Parathyroid adenoma (tissue), 2 donors: Measurements from ENCODE around the gene FCER2.

Experiments
- H2AFZ ChIP-seq: fragments of 300-600 bp; sonication (generic); one replicate; pipeline ENCODE4 v1.7.0; 2017; ENCODE audit warnings: antibody characterized with exemption, mild to moderate bottlenecking
- H3K27ac ChIP-seq: fragments of 300-600 bp; sonication (generic); one replicate; pipeline ENCODE4 v1.7.0; 2017
- H3K27me3 ChIP-seq: fragments of 300-600 bp; sonication (generic); one replicate; pipeline ENCODE4 v1.7.0; 2017; ENCODE audit warnings: low read length; ENCODE audit not compliant: control insufficient read depth, insufficient read depth
- H3K36me3 ChIP-seq: fragments of 300-600 bp; sonication (generic); one replicate; pipeline ENCODE4 v1.7.0; 2017; ENCODE audit warnings: low read length; ENCODE audit not compliant: control insufficient read depth, insufficient read depth
- H3K4me1 ChIP-seq: fragments of 300-600 bp; sonication (generic); one replicate; pipeline ENCODE4 v1.7.0; 2017; ENCODE audit warnings: control low read depth
- H3K4me2 ChIP-seq: fragments of 300-600 bp; sonication (generic); one replicate; pipeline ENCODE4 v1.7.0; 2017; ENCODE audit warnings: low read length
- H3K4me3 ChIP-seq: fragments of 300-600 bp; sonication (generic); one replicate; pipeline ENCODE4 v1.7.0; 2017; ENCODE audit warnings: low read depth, low read length
- H3K79me2 ChIP-seq: fragments of 300-600 bp; sonication (generic); one replicate; pipeline ENCODE4 v1.7.0; 2017; ENCODE audit warnings: control low read depth
- H3K9ac ChIP-seq: fragments of 300-600 bp; sonication (generic); one replicate; pipeline ENCODE4 v1.7.0; 2017; ENCODE audit warnings: mild to moderate bottlenecking
- H3K9me3 ChIP-seq: fragments of 300-600 bp; sonication (generic); one replicate; pipeline ENCODE4 v1.7.0; 2017; ENCODE audit warnings: low read length; ENCODE audit not compliant: control insufficient read depth
- CTCF ChIP-seq: fragments of 300-600 bp; sonication (generic); IDR thresholded peaks from one replicate; pipeline ENCODE4 v1.7.0; 2017; ENCODE audit warnings: antibody characterized with exemption, mild to moderate bottlenecking
- donor health status: primary hyperparathyroidism.

FCER2 gene

GRCh38 chr19:7742991-7743390 is 41.1 kb upstream of the FCER2 start:
- TF ChIP-seq CTCF, result no peak
- no peaks in the 10 kb centered on the region for H3K9me3 ChIP-seq

GRCh38 chr19:7742575-7742974 is 40.6 kb upstream of the FCER2 start:
- Histone ChIP-seq H3K4me3 (no peak overlapping the region), H3K36me3 (no peaks in the 10 kb centered on the region), H3K27me3 (no peaks in the 10 kb centered on the region), H3K4me1 (no peaks in the 10 kb centered on the region), H3K9ac (no peak overlapping the region), H3K79me2 (no peaks in the 10 kb centered on the region), H3K4me2 (no peak overlapping the region), H3K27ac (no peak overlapping the region), H3K9me3 (no peaks in the 10 kb centered on the region), H2AFZ (no peak overlapping the region)
- no peak for TF ChIP-seq CTCF

More at GRCh38 chr19:7742991-7743390, 41.1 kb upstream of the FCER2 start:
- H3K4me2 ChIP-seq, result no peak overlapping the region
- no peaks in the 10 kb centered on the region for H3K27me3 ChIP-seq
- H2AFZ ChIP-seq, result no peak overlapping the region
- H3K79me2 ChIP-seq, result no peaks in the 10 kb centered on the region
- no peak overlapping the region for H3K27ac ChIP-seq
- no peaks in the 10 kb centered on the region for H3K36me3 ChIP-seq
- no peak overlapping the region for H3K9ac ChIP-seq
- H3K4me3 ChIP-seq, result no peak overlapping the region
- no peaks in the 10 kb centered on the region for H3K4me1 ChIP-seq

- no peaks in the 10 kb centered on the region for H3K27me3 ChIP-seq
- H3K4me1 ChIP-seq, result no peaks in the 10 kb centered on the region
- H3K79me2 ChIP-seq, result no peaks in the 10 kb centered on the region
- no peak for TF ChIP-seq CTCF
- no peak overlapping the region for H2AFZ ChIP-seq
- no peak overlapping the region for H3K27ac ChIP-seq
- no peaks in the 10 kb centered on the region for H3K36me3 ChIP-seq
- no peak overlapping the region for H3K9ac ChIP-seq
- no peak overlapping the region for H3K4me3 ChIP-seq
- no peaks in the 10 kb centered on the region for H3K9me3 ChIP-seq
- no peak overlapping the region for H3K4me2 ChIP-seq
These were observed 38.7 kb upstream of the FCER2 start for GRCh38 chr19:7740682-7741054.

- H3K27ac ChIP-seq, result no peak overlapping the region
- no peak overlapping the region for H3K4me3 ChIP-seq
- H2AFZ ChIP-seq, result no peak overlapping the region
These were observed 38.1 kb upstream of the FCER2 start for GRCh38 chr19:7739801-7740681.

More at GRCh38 chr19:7739801-7740681, 38.1 kb upstream of the FCER2 start:
- no peaks in the 10 kb centered on the region for H3K79me2 ChIP-seq
- TF ChIP-seq CTCF, result no peak
- no peak overlapping the region for H3K9ac ChIP-seq
- H3K4me1 ChIP-seq, result no peaks in the 10 kb centered on the region
- no peak overlapping the region for H3K4me2 ChIP-seq
- H3K36me3 ChIP-seq, result no peaks in the 10 kb centered on the region
- H3K27me3 ChIP-seq, result no peaks in the 10 kb centered on the region
- H3K9me3 ChIP-seq, result no peaks in the 10 kb centered on the region
